ENCODE results near the gene ANP32B. TPM values are rescaled to one million over a fixed set of nuclear protein-coding genes. Genes with fewer than 3 reads are reported as not detected.

The ANP32B gene
- polyA plus RNA-seq, 1 donor (not counting 4 experiments of a cell fraction or from before 2014, with no cell fraction given), result 51.0 TPM

DNA sequence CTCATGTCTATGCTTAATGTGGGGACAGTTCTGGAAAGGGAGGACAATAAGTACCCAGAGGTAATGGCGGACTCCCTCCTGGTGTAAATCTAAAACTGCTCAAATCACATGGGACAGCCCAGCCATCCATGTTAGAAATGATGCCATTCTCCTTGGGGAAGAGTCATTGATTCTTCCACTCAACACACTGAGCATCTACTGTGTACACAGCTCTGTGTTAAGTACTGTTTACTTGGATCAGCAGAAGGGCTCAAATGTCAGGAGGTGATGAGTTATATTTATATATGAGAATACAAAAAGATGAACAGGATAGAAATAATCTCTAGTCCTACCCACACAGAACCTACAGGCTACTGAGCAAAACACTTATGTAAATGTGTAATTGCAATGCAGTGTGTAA, 41.6 kb downstream of the ANP32B start:
- dilution Hi-C loops (cut with MboI; ENCODE audit: extremely low pct_ligation_motif_present, low sequenced_read_pairs), result no loop called here
- Histone ChIP-seq H2AFZ (ENCODE audit: control insufficient read depth, low read length) (no peak overlapping the region), H3K27ac (ENCODE audit: control insufficient read depth, insufficient read depth, low read length) (no peak overlapping the region), H3K4me2 (ENCODE audit: control insufficient read depth, extremely low read depth, insufficient read depth, low read depth, low read length) (no peak overlapping the region), H3K9me3 (ENCODE audit: control insufficient read depth, low read depth, low read length) (no peaks in the 10 kb centered on the region), H4K20me1 (ENCODE audit: control insufficient read depth, extremely low read depth, insufficient read depth, low read length) (no peaks in the 10 kb centered on the region), H3K4me1 (ENCODE audit: control insufficient read depth, extremely low read depth, insufficient read depth, low read length) (no peaks in the 10 kb centered on the region), H3K9me1 (ENCODE audit: control insufficient read depth, extremely low read depth, insufficient read depth, low read length) (no peaks in the 10 kb centered on the region), H3K36me3 (ENCODE audit: control insufficient read depth in 2 of 2, extremely low read depth in 1 of 2, insufficient read depth in 2 of 2, low read length in 2 of 2) (peaks cover 0 to 8% of the 10 kb centered on the region in 2 experiments), H3K27me3 (ENCODE audit: control insufficient read depth, extremely low read depth, insufficient read depth, low read length) (no peaks in the 10 kb centered on the region), H3K4me3 (ENCODE audit: control insufficient read depth in 2 of 3, extremely low read depth in 1 of 3, insufficient read depth in 2 of 3, low read depth in 1 of 3, low read length in 3 of 3) (no peak overlapping the region), H3K79me2 (ENCODE audit: control insufficient read depth, insufficient read depth, low read length) (no peaks in the 10 kb centered on the region), H3K9ac (ENCODE audit: control insufficient read depth, extremely low read depth, insufficient read depth, low read length) (no peak overlapping the region)
- no peak for TF ChIP-seq EZH2 (IDR thresholded peaks at IDR 0.05; ENCODE audit: low read length)
- TF ChIP-seq, protein P1, sequence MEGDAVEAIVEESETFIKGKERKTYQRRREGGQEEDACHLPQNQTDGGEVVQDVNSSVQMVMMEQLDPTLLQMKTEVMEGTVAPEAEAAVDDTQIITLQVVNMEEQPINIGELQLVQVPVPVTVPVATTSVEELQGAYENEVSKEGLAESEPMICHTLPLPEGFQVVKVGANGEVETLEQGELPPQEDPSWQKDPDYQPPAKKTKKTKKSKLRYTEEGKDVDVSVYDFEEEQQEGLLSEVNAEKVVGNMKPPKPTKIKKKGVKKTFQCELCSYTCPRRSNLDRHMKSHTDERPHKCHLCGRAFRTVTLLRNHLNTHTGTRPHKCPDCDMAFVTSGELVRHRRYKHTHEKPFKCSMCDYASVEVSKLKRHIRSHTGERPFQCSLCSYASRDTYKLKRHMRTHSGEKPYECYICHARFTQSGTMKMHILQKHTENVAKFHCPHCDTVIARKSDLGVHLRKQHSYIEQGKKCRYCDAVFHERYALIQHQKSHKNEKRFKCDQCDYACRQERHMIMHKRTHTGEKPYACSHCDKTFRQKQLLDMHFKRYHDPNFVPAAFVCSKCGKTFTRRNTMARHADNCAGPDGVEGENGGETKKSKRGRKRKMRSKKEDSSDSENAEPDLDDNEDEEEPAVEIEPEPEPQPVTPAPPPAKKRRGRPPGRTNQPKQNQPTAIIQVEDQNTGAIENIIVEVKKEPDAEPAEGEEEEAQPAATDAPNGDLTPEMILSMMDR (optimal IDR thresholded peaks at IDR 0.05 in 1 of 3, IDR thresholded peaks at IDR 0.05 in 1 of 3, conservative IDR thresholded peaks at IDR 0.05 in 1 of 3; ENCODE audit: extremely low read depth in 1 of 3, insufficient read depth in 2 of 3, low read length in 3 of 3), result no peak
- DNase-seq (ENCODE audit: low read depth, low spot score) (no peak), FAIRE-seq (no peak)

DNA sequence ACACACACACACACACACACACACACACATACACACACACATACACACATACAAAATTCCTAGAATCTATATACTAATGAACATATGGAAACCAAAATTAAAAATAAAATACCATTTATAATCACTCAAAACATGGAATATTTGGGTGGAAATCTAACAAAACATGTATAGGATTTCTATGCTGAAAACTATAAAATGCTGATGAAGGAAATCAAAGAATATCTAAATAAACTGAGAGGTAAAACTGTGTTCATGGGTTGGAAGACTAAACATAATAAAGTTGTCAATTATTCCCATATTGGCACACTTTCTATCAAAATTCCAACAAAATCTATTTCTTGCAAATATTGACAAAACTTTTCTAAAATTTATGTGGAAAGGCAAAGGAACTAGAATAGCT, 48.0 kb downstream of the ANP32B start:
- FAIRE-seq (no peak), DNase-seq (ENCODE audit: low read depth, low spot score) (no peak)
- H3K9me3 ChIP-seq (ENCODE audit: control insufficient read depth, low read depth, low read length), result no peaks in the 10 kb centered on the region
- no peak overlapping the region for H3K27ac ChIP-seq (ENCODE audit: control insufficient read depth, insufficient read depth, low read length)
- no peaks in the 10 kb centered on the region for H3K9me1 ChIP-seq (ENCODE audit: control insufficient read depth, extremely low read depth, insufficient read depth, low read length)
- H3K4me2 ChIP-seq (ENCODE audit: control insufficient read depth, extremely low read depth, insufficient read depth, low read depth, low read length), result no peak overlapping the region
- H3K4me3 ChIP-seq (ENCODE audit: control insufficient read depth in 2 of 3, extremely low read depth in 1 of 3, insufficient read depth in 2 of 3, low read depth in 1 of 3, low read length in 3 of 3), result no peak overlapping the region
- no peaks in the 10 kb centered on the region for H3K36me3 ChIP-seq (ENCODE audit: control insufficient read depth in 2 of 2, extremely low read depth in 1 of 2, insufficient read depth in 2 of 2, low read length in 2 of 2)
- peaks cover 5% of the 10 kb centered on the region for H3K4me1 ChIP-seq (ENCODE audit: control insufficient read depth, extremely low read depth, insufficient read depth, low read length)
- no peaks in the 10 kb centered on the region for H3K27me3 ChIP-seq (ENCODE audit: control insufficient read depth, extremely low read depth, insufficient read depth, low read length)
- TF ChIP-seq, protein P1 (optimal IDR thresholded peaks at IDR 0.05 in 1 of 3, IDR thresholded peaks at IDR 0.05 in 1 of 3, conservative IDR thresholded peaks at IDR 0.05 in 1 of 3; ENCODE audit: extremely low read depth in 1 of 3, insufficient read depth in 2 of 3, low read length in 3 of 3), result no peak
- no peak for TF ChIP-seq EZH2 (IDR thresholded peaks at IDR 0.05; ENCODE audit: low read length)
- H2AFZ ChIP-seq (ENCODE audit: control insufficient read depth, low read length), result no peak overlapping the region
- dilution Hi-C loops (cut with MboI; ENCODE audit: extremely low pct_ligation_motif_present, low sequenced_read_pairs), result no loop called here
- no peaks in the 10 kb centered on the region for H4K20me1 ChIP-seq (ENCODE audit: control insufficient read depth, extremely low read depth, insufficient read depth, low read length)
- H3K79me2 ChIP-seq (ENCODE audit: control insufficient read depth, insufficient read depth, low read length), result no peaks in the 10 kb centered on the region
- H3K9ac ChIP-seq (ENCODE audit: control insufficient read depth, extremely low read depth, insufficient read depth, low read length), result no peak overlapping the region
